HepG2 (cell line): ENCODE measurements around the gene RNASE8. TPM values are rescaled to one million over a fixed set of nuclear protein-coding genes. Genes with fewer than 3 reads are reported as not detected.
A peak's percentile ranks its signal among the peaks of the same experiment; 100 is the strongest.

Source experiments
- AHR ChIP-seq: IDR thresholded peaks from 2 replicates; pipeline ENCODE4 v1.6.1; 2018; ENCODE audit warnings: missing genetic modification reagents, missing compliant biosample characterization
- ELK4 ChIP-seq: sonication (generic); formaldehyde crosslinking; IDR thresholded peaks from 2 replicates; pipeline ENCODE4 v1.9.0; 2021; ENCODE audit warnings: missing genetic modification reagents, borderline replicate concordance
- GATAD2A ChIP-seq: IDR thresholded peaks from 2 replicates; pipeline ENCODE4 v1.6.1; 2016
- HHEX ChIP-seq: IDR thresholded peaks from 2 replicates; pipeline ENCODE4 v1.6.1; 2016; ENCODE audit warnings: control low read depth
- HOXA5 ChIP-seq: sonication (generic); formaldehyde crosslinking; IDR thresholded peaks from 2 replicates; pipeline ENCODE4 v1.4.0; 2020; ENCODE audit warnings: missing genetic modification reagents
- KLF15 ChIP-seq: sonication (generic); formaldehyde crosslinking; IDR thresholded peaks from 2 replicates; pipeline ENCODE4 v1.8.1; 2023; ENCODE audit warnings: borderline replicate concordance, mild to moderate bottlenecking, inconsistent platforms, missing genetic modification reagents, mixed read lengths
- MEF2D ChIP-seq: sonication (generic); formaldehyde crosslinking; IDR thresholded peaks from 2 replicates; pipeline ENCODE4 v1.5.1; 2020; ENCODE audit warnings: mild to moderate bottlenecking, missing genetic modification reagents
- MLX ChIP-seq: IDR thresholded peaks from 2 replicates; pipeline ENCODE4 v1.6.1; 2016
- MTA1 ChIP-seq: sonication (generic); formaldehyde crosslinking; IDR thresholded peaks from 2 replicates; pipeline ENCODE4 v1.4.0; 2020; ENCODE audit warnings: missing genetic modification reagents, mild to moderate bottlenecking, borderline replicate concordance
- MXD1 ChIP-seq: sonication (generic); formaldehyde crosslinking; IDR thresholded peaks from 2 replicates; pipeline ENCODE4 v1.4.0; 2020; ENCODE audit warnings: mild to moderate bottlenecking, missing genetic modification reagents
- NCOR1 ChIP-seq: fragments of 200-600 bp; sonication (generic); IDR thresholded peaks from 2 replicates; pipeline ENCODE4 v1.7.0; 2017; ENCODE audit warnings: antibody characterized with exemption, low read length, borderline replicate concordance
- PATZ1 ChIP-seq: sonication (generic); formaldehyde crosslinking; IDR thresholded peaks from 2 replicates; pipeline ENCODE4 v1.4.0; 2020; ENCODE audit warnings: missing genetic modification reagents
- U2AF1 ChIP-seq: fragments of 200-400 bp; formaldehyde crosslinking; optimal IDR thresholded peaks from 2 replicates; pipeline ENCODE3; 2017; ENCODE audit warnings: mild to moderate bottlenecking, low read depth, low read length
- ZFP62 ChIP-seq: sonication (generic); formaldehyde crosslinking; IDR thresholded peaks from 2 replicates; pipeline ENCODE4 v1.4.0; 2020; ENCODE audit warnings: missing genetic modification reagents
- ZMYM2 ChIP-seq: sonication (generic); formaldehyde crosslinking; IDR thresholded peaks from 2 replicates; pipeline ENCODE4 v1.8.0; 2022; ENCODE audit warnings: mild to moderate bottlenecking, missing genetic modification reagents
- ZNF124 ChIP-seq: sonication (generic); formaldehyde crosslinking; IDR thresholded peaks from 2 replicates; pipeline ENCODE4 v1.4.0; 2020; ENCODE audit warnings: missing genetic modification reagents
- ZNF207 ChIP-seq: fragments of 450-650 bp; IDR thresholded peaks from 2 replicates; pipeline ENCODE4 v1.6.1; 2016; ENCODE audit warnings: antibody characterized with exemption, borderline replicate concordance
- ZNF33B ChIP-seq: sonication (generic); formaldehyde crosslinking; IDR thresholded peaks from 2 replicates; pipeline ENCODE4 v1.5.1; 2020; ENCODE audit warnings: mild to moderate bottlenecking, missing genetic modification reagents
- ZNF367 ChIP-seq: sonication (generic); formaldehyde crosslinking; IDR thresholded peaks from 2 replicates; pipeline ENCODE4 v1.4.0; 2020; ENCODE audit warnings: missing genetic modification reagents, borderline replicate concordance
- ZNF446 ChIP-seq: sonication (generic); formaldehyde crosslinking; IDR thresholded peaks from 2 replicates; pipeline ENCODE4 v1.5.0; 2020; ENCODE audit warnings: mild to moderate bottlenecking, missing genetic modification reagents
- ZNF501 ChIP-seq: sonication (generic); formaldehyde crosslinking; IDR thresholded peaks from 2 replicates; pipeline ENCODE4 v1.5.1; 2020; ENCODE audit warnings: mild to moderate bottlenecking, moderate library complexity, missing genetic modification reagents
- ZNF549 ChIP-seq: sonication (generic); formaldehyde crosslinking; IDR thresholded peaks from 2 replicates; pipeline ENCODE4 v1.5.0; 2020; ENCODE audit warnings: missing genetic modification reagents
- ZNF577 ChIP-seq: sonication (generic); formaldehyde crosslinking; IDR thresholded peaks from 2 replicates; pipeline ENCODE4 v1.4.0; 2020; ENCODE audit warnings: mild to moderate bottlenecking, low read depth, missing genetic modification reagents, borderline replicate concordance
- ZNF605 ChIP-seq: sonication (generic); formaldehyde crosslinking; IDR thresholded peaks from 2 replicates; pipeline ENCODE4 v1.8.0; 2022; ENCODE audit warnings: mild to moderate bottlenecking, missing genetic modification reagents
- ZNF678 ChIP-seq: sonication (generic); formaldehyde crosslinking; IDR thresholded peaks from 2 replicates; pipeline ENCODE4 v1.4.0; 2020; ENCODE audit warnings: mild to moderate bottlenecking, missing genetic modification reagents
- ZNF878 ChIP-seq: sonication (generic); formaldehyde crosslinking; IDR thresholded peaks from 2 replicates; pipeline ENCODE4 v1.8.1; 2023; ENCODE audit warnings: mild to moderate bottlenecking, missing genetic modification reagents, moderate library complexity
- polyA plus RNA-seq, 8 experiments: library from polyadenylated mRNA; depleted of rRNA in 3 of 8; stranded (reverse) in 7 of 8; unstranded in 1 of 8; fragments of >200 nt; fragmentation: Illumina TruSeq in 4 of 8; extraction: Trizol in 4 of 8; gene quantifications; 2 replicates each; pipeline versions ENCODE4 v1.2.1 to v1.2.3, GENCODE V29; 2011 to 2016; ENCODE audit warnings: low read depth in 4 of 8, missing spikeins in 1 of 8, mixed read lengths in 1 of 8; ENCODE audit not compliant: insufficient read depth in 1 of 8
- total RNA-seq, 5 experiments: library from RNA; depleted of rRNA; stranded (reverse); fragments of >200 nt; fragmentation: Illumina TruSeq; extraction: Trizol; gene quantifications; 2 replicates each; pipeline ENCODE4 v1.2.3, GENCODE V29; 2016; ENCODE audit warnings: low read depth in 1 of 5

Gene RNASE8
- total and polyA plus RNA-seq, 2 of the 13 experiments (the other 11 are each of a cell fraction or from before 2014, with no cell fraction given): not detected

- TF ChIP-seq KLF15 (no peak), ZNF33B (CRISPR knock-in tag) (0 out of 2 replicates have a peak, but pooled peaks have one; percentile 39), ELK4 (CRISPR knock-in tag) (no peak), ZNF678 (no peak), ZNF605 (CRISPR knock-in tag) (peak; percentile 82), U2AF1 (no peak), ZNF446 (CRISPR knock-in tag) (0 out of 2 replicates have a peak, but pooled peaks have one; percentile 60), ZMYM2 (peak; percentile 44; the same call in 1 of the 2 replicates), ZNF577 (CRISPR knock-in tag) (no peak), GATAD2A (peak; percentile 95), ZFP62 (CRISPR knock-in tag) (no peak), MEF2D (CRISPR knock-in tag) (peak; percentile 89), ZNF878 (CRISPR knock-in tag) (peak; percentile 93; the same call in 1 of the 2 replicates), AHR (CRISPR knock-in tag) (no peak), ZNF501 (0 out of 2 replicates have a peak, but pooled peaks have one; percentile 64), PATZ1 (CRISPR knock-in tag) (peak; percentile 84), ZNF549 (0 out of 2 replicates have a peak, but pooled peaks have one; percentile 31), HHEX (CRISPR knock-in tag) (no peak; the same call in 1 of the 2 replicates), NCOR1 (peak; percentile 82; the same call in 1 of the 2 replicates), ZNF124 (CRISPR knock-in tag) (0 out of 2 replicates have a peak, but pooled peaks have one; percentile 31), HOXA5 (CRISPR knock-in tag) (peak; percentile 70), ZNF367 (CRISPR knock-in tag) (no peak), MXD1 (no peak), MTA1 (CRISPR knock-in tag) (peak; percentile 83), MLX (CRISPR knock-in tag) (0 out of 2 replicates have a peak, but pooled peaks have one; percentile 47), ZNF207 (no peak)
These were observed 2.0 kb upstream of the RNASE8 start (continued) for GRCh38 chr14:21055432-21056117.
